B cell (primary cell): ENCODE measurements around the gene STX1B. TPM values are rescaled to one million over a fixed set of nuclear protein-coding genes. Genes with fewer than 3 reads are reported as not detected.

ENCODE experiments used
- ATAC-seq: fragments of 200-7000 bp; cut with Tn5 transposase; one replicate; pipeline ENCODE4 v1.10.0; 2021; ENCODE audit warnings: low read depth, mild to moderate bottlenecking, moderate number of reproducible peaks, moderate library complexity
- CTCF ChIA-PET: fragments of 350-600 bp; sonication (Branson Sonifier 250); formaldehyde crosslinking; loops from one replicate; lab custom pipeline; 2021; ENCODE audit warnings: antibody characterized with exemption, inconsistent platforms; lab: Charles Lee
- POLR2A ChIA-PET: fragments of 350-600 bp; sonication (Branson Sonifier 250); formaldehyde crosslinking; loops from one replicate; lab custom pipeline; 2021; ENCODE audit warnings: antibody characterized with exemption; lab: Charles Lee
- DNase-seq: peaks from one replicate; pipeline ENCODE4 v3.0.0; 2013
- H2AFZ ChIP-seq: 2 replicates; pipeline ENCODE4 v1.6.1; 2012; ENCODE audit warnings: mild to moderate bottlenecking, low read depth, low read length; ENCODE audit not compliant: insufficient read depth, poor library complexity, severe bottlenecking
- H3K27ac ChIP-seq, 2 donors: 1 replicate in 1 of 2; 2 replicates in 1 of 2; pipeline ENCODE4 v1.5.1; 2012 to 2013; ENCODE audit warnings: low read length in 2 of 2, mild to moderate bottlenecking in 2 of 2, moderate library complexity in 1 of 2
- H3K27me3 ChIP-seq, 4 experiments: fragments of 200-600 bp in 1 of 4; sonication (generic) in 1 of 4; replicated peaks in 1 of 4; 1 replicate in 2 of 4; 2 replicates in 2 of 4; pipeline versions ENCODE4 v1.6.1 to v1.7.0; 2013 to 2016; ENCODE audit warnings: low read length in 3 of 4, mild to moderate bottlenecking in 2 of 4, mixed read lengths in 1 of 4, moderate library complexity in 1 of 4; ENCODE audit not compliant: insufficient read depth in 4 of 4, control insufficient read depth in 3 of 4; ENCODE audit errors: control extremely low read depth in 1 of 4
- H3K36me3 ChIP-seq, 2 experiments: replicated peaks in 1 of 2; 1 replicate in 1 of 2; 2 replicates in 1 of 2; pipeline versions ENCODE4 v1.6.1 to v1.7.1; 2013; ENCODE audit warnings: low read length in 1 of 2; ENCODE audit not compliant: insufficient read depth in 2 of 2, control insufficient read depth in 1 of 2; ENCODE audit errors: control extremely low read depth in 1 of 2, extremely low read depth in 1 of 2
- H3K4me1 ChIP-seq, 2 donors: fragments of 200-600 bp in 1 of 2; sonication (generic) in 1 of 2; 1 replicate in 1 of 2; 2 replicates in 1 of 2; pipeline versions ENCODE4 v1.5.1 to v1.6.1; 2013 to 2017; ENCODE audit warnings: low read length in 2 of 2; ENCODE audit not compliant: control insufficient read depth in 2 of 2, insufficient read depth in 2 of 2
- H3K4me2 ChIP-seq: replicated peaks from 2 replicates; pipeline ENCODE3; 2012; ENCODE audit warnings: mild to moderate bottlenecking, low read depth, low read length; ENCODE audit not compliant: poor library complexity, severe bottlenecking
- H3K4me3 ChIP-seq, 5 experiments: fragments of 200-600 bp in 1 of 5; sonication (generic) in 1 of 5; 1 replicate in 3 of 5; 2 replicates in 2 of 5; pipeline versions ENCODE4 v1.5.1 to v1.7.0; 2011 to 2016; ENCODE audit warnings: low read length in 4 of 5, mild to moderate bottlenecking in 4 of 5, low read depth in 2 of 5, control low read depth in 1 of 5, moderate library complexity in 1 of 5; ENCODE audit not compliant: insufficient read depth in 1 of 5; ENCODE audit errors: control extremely low read depth in 1 of 5, extremely low read depth in 1 of 5
- H3K79me2 ChIP-seq: fragments of 200-600 bp; sonication (generic); one replicate; pipeline ENCODE4 v1.6.0; 2016; ENCODE audit warnings: low read length; ENCODE audit not compliant: control insufficient read depth, insufficient read depth
- H3K9ac ChIP-seq: fragments of 200-600 bp; sonication (generic); 2 replicates; pipeline ENCODE4 v1.6.1; 2017; ENCODE audit warnings: mild to moderate bottlenecking, low read length, moderate library complexity
- H3K9me3 ChIP-seq, 3 donors: one replicate each; pipeline versions ENCODE4 v1.6.1 to v1.7.1; 2013; ENCODE audit warnings: low read length in 2 of 3; ENCODE audit not compliant: control insufficient read depth in 2 of 3, insufficient read depth in 1 of 3; ENCODE audit errors: control extremely low read depth in 1 of 3
- H4K20me1 ChIP-seq: 2 replicates; pipeline ENCODE4 v1.6.0; 2012; ENCODE audit warnings: mild to moderate bottlenecking, low read length; ENCODE audit not compliant: insufficient read depth, control insufficient read depth, poor library complexity, severe bottlenecking
- H3K27ac Mint-ChIP-seq: one replicate; pipeline ENCODE4 v1.8.0; 2021; ENCODE audit warnings: mixed read lengths
- H3K27me3 Mint-ChIP-seq: one replicate; pipeline ENCODE4 v1.8.0; 2021; ENCODE audit warnings: mixed read lengths
- H3K4me1 Mint-ChIP-seq: one replicate; pipeline ENCODE4 v1.8.0; 2021; ENCODE audit warnings: mixed read lengths
- H3K4me3 Mint-ChIP-seq: one replicate; pipeline ENCODE4 v1.8.0; 2021; ENCODE audit warnings: mixed read lengths
- H3K9me3 Mint-ChIP-seq: one replicate; pipeline ENCODE4 v1.8.0; 2022; ENCODE audit warnings: mixed read lengths; ENCODE audit not compliant: insufficient read depth
- EZH2 ChIP-seq: IDR thresholded peaks from 2 replicates; pipeline ENCODE4 v1.6.1; 2012; ENCODE audit warnings: borderline replicate concordance, low read depth, mild to moderate bottlenecking, moderate library complexity, low read length; ENCODE audit not compliant: insufficient read depth, poor library complexity, severe bottlenecking
- WGBS: methylation state at CpG from one replicate; pipeline ENCODE4 v1.1.5; 2013; ENCODE audit warnings: missing lambda C conversion rate; ENCODE audit not compliant: insufficient coverage; 5-methylcytosine and 5-hydroxymethylcytosine counted together
- intact Hi-C: fragments of 100-400 bp; cut with micrococcal nuclease; formaldehyde crosslinking; loops from one replicate; pipeline ENCODE4 v1.10.0; 2022
- polyA plus RNA-seq: library from polyadenylated mRNA; depleted of rRNA; stranded (reverse); fragments of >200 nt; gene quantifications from 2 replicates; pipeline ENCODE4 v1.2.3, GENCODE V29; 2012
- total RNA-seq, 2 donors: library from RNA; stranded (reverse); fragments of 120-200 nt in 1 of 2; gene quantifications; 1 replicate in 1 of 2; 2 replicates in 1 of 2; pipeline versions ENCODE4 v1.2.3 to v1.2.4, GENCODE V29; 2013 to 2022
- TF ChIP-seq, protein P1 (sequence below): fragments of 200-600 bp; IDR thresholded peaks from one replicate; pipeline ENCODE4 v1.8.0; 2022; ENCODE audit warnings: antibody characterized with exemption, mild to moderate bottlenecking

Gene STX1B
- total and polyA plus RNA-seq, 2 donors (not counting 1 experiment from before 2014, with no cell fraction given): 2.1 to 2.2 TPM

DNA sequence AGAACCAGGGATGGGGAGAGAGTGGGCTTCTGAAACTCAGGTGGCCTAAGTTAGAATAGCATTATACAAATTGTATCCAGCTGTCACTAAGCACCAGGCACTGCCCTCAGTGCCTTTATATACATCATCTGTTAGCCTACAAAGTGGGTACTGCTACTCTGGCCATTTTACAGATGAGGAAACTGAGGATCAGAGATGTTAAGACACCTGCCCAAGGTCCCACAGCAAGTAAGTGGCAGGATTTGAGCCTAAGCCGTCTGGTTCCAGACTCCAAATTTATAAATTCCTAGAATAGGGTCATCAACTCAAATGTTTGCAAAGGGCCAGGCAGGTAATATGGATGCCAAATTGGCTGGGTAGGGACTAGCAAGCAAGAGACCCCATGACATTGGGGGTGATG is 59.2 kb downstream of the STX1B start:
- no peak overlapping the region for H3K9ac ChIP-seq
- no peak for ATAC-seq
- H2AFZ ChIP-seq: no peak overlapping the region
- H3K27ac Mint-ChIP-seq: peak overlapping the region; percentile 43
- peaks cover 0 to 6% of the 10 kb centered on the region in 2 experiments for H3K36me3 ChIP-seq
- peaks cover 38% of the 10 kb centered on the region for H4K20me1 ChIP-seq
- no peaks in the 10 kb centered on the region for H3K9me3 Mint-ChIP-seq
- no peak overlapping the region for H3K4me3 ChIP-seq
- ChIA-PET POLR2A (no interaction called here), CTCF (interaction anchor here (0.7 to 1.4 kb wide), 2 partner anchors 9 to 12 kb away, joined by 3 to 6 read pairs; no protein-coding TSS in a partner anchor)
- H3K79me2 ChIP-seq: peaks cover 32% of the 10 kb centered on the region
- H3K4me3 Mint-ChIP-seq: peak overlapping the region; percentile 44
- no CpG with 5 or more reads among the region's 1 CpG for WGBS
- H3K4me1 Mint-ChIP-seq: peaks cover 30% of the 10 kb centered on the region
- no peak overlapping the region for H3K4me2 ChIP-seq
- TF ChIP-seq EZH2: no peak
- TF ChIP-seq, protein P1, sequence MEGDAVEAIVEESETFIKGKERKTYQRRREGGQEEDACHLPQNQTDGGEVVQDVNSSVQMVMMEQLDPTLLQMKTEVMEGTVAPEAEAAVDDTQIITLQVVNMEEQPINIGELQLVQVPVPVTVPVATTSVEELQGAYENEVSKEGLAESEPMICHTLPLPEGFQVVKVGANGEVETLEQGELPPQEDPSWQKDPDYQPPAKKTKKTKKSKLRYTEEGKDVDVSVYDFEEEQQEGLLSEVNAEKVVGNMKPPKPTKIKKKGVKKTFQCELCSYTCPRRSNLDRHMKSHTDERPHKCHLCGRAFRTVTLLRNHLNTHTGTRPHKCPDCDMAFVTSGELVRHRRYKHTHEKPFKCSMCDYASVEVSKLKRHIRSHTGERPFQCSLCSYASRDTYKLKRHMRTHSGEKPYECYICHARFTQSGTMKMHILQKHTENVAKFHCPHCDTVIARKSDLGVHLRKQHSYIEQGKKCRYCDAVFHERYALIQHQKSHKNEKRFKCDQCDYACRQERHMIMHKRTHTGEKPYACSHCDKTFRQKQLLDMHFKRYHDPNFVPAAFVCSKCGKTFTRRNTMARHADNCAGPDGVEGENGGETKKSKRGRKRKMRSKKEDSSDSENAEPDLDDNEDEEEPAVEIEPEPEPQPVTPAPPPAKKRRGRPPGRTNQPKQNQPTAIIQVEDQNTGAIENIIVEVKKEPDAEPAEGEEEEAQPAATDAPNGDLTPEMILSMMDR: no peak
- H3K9me3 ChIP-seq: peaks cover 0 to 4% (median 0%) of the 10 kb centered on the region in 3 donors
- intact Hi-C loops: no loop called here
- peaks cover 14 to 36% of the 10 kb centered on the region in 2 donors for H3K4me1 ChIP-seq
- no peak for DNase-seq
- H3K27ac ChIP-seq: no peak overlapping the region
- no peaks in the 10 kb centered on the region for H3K27me3 ChIP-seq
- no peaks in the 10 kb centered on the region for H3K27me3 Mint-ChIP-seq

DNA sequence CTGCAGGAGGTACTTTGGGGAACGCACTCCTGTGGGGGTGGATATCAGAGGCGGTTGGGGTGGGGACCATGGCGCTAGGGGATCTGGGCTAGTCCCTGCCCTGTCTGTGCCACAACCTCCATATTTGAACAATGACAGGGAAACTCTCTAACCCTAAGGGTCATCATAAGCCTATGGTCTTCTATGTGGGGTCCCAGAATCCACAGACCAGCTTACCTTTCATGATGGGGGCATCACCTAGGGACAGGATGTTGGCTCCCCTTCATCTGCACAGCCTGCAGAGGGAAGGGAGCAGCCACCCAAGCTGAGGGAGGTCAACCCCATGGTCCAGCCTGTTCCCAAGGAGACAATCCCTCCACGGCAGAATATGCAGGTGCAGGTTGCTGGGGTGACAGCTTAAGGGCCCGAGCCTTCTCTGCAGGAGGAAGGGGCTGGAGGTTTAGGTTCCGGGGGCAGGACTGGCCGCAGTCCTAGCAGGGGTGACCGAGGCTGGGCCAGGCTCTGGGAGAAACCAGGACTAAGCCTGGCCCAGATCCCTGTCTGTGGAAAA is 59.8 kb downstream of the STX1B start:
- intact Hi-C loops: no loop called here
- H3K27ac Mint-ChIP-seq: peak overlapping the region; percentile 92
- no peak for TF ChIP-seq EZH2
- TF ChIP-seq, protein P1: no peak
- no peaks in the 10 kb centered on the region for H3K27me3 ChIP-seq
- H3K9me3 Mint-ChIP-seq: no peaks in the 10 kb centered on the region
- H3K36me3 ChIP-seq: peaks cover 0 to 6% of the 10 kb centered on the region in 2 experiments
- DNase-seq (no peak), ATAC-seq (no peak)
- CTCF ChIA-PET: interaction anchor here (0.5 to 1.4 kb wide), 5 partner anchors 9 to 250 kb away, joined by 3 to 6 read pairs (median 3); no protein-coding TSS in a partner anchor
- H2AFZ ChIP-seq: peak overlapping the region; percentile 84
- H3K79me2 ChIP-seq: peaks cover 32% of the 10 kb centered on the region
- H4K20me1 ChIP-seq: peaks cover 38% of the 10 kb centered on the region
- H3K4me3 Mint-ChIP-seq: peak overlapping the region; percentile 95
- peak overlapping the region; percentile 94 for H3K4me2 ChIP-seq
- H3K27me3 Mint-ChIP-seq: no peaks in the 10 kb centered on the region
- H3K4me1 Mint-ChIP-seq: peaks cover 27% of the 10 kb centered on the region
- H3K4me3 ChIP-seq: peak overlapping the region; percentile 32 to 93 (median 77)
- peak overlapping the region; percentile 81 for H3K9ac ChIP-seq
- POLR2A ChIA-PET: no interaction called here
- H3K4me1 ChIP-seq: peaks cover 14 to 36% of the 10 kb centered on the region in 2 donors
- H3K27ac ChIP-seq: peak overlapping the region; percentile 50 to 78
- 85% methylated on average over 7 of the region's 8 CpGs for WGBS
- peaks cover 0 to 4% (median 0%) of the 10 kb centered on the region in 3 donors for H3K9me3 ChIP-seq
